ENCODE results near the gene SMTN.

DNA sequence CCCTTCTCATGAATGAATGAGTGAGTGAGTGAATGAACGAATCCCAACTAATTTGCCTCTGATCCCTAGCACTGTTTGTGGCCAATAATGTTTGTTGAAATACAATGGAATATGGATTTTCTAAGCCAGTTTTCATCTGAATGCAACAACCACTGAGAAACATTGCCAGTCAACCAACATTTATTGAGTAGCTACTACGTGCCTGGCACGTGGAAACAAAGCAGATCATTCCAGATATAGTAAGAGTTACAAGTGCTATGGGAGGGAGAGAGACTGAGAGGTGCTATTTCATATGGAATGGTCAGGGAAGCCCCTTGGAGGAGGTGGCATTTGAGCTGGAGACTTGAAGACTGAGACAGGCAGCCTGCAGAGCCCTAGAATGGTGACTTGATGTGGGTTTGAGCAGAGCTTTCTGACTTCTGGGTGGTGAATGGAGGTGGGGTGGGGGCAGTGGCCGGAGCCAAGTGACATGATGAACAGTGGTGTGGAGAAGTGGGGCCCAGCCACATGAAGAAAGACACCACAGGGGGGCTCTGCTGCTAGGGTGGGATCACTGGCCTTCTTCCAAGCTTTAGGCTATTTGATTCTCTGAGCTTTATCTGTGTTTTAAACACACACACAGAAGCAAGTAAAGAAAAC lies 35.1 kb upstream of the SMTN start:
- TF ChIP-seq, protein P1, sequence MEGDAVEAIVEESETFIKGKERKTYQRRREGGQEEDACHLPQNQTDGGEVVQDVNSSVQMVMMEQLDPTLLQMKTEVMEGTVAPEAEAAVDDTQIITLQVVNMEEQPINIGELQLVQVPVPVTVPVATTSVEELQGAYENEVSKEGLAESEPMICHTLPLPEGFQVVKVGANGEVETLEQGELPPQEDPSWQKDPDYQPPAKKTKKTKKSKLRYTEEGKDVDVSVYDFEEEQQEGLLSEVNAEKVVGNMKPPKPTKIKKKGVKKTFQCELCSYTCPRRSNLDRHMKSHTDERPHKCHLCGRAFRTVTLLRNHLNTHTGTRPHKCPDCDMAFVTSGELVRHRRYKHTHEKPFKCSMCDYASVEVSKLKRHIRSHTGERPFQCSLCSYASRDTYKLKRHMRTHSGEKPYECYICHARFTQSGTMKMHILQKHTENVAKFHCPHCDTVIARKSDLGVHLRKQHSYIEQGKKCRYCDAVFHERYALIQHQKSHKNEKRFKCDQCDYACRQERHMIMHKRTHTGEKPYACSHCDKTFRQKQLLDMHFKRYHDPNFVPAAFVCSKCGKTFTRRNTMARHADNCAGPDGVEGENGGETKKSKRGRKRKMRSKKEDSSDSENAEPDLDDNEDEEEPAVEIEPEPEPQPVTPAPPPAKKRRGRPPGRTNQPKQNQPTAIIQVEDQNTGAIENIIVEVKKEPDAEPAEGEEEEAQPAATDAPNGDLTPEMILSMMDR (IDR thresholded peaks at IDR 0.05) = no peak
- TF ChIP-seq POLR2A (IDR thresholded peaks at IDR 0.05) (no peak), EP300 (IDR thresholded peaks at IDR 0.05) (no peak), POLR2AphosphoS5 (IDR thresholded peaks at IDR 0.05) (no peak)
